ENCODE measurements around the gene PRKCA.

PRKCA gene

GRCh38 chr17:66415366-66416206, 113.2 kb downstream of the PRKCA start:
- TF ChIP-seq POLR2AphosphoS5 (IDR thresholded peaks at IDR 0.05; ENCODE audit: low read depth, low read length) (no peak), SIN3A (IDR thresholded peaks at IDR 0.05; ENCODE audit: borderline replicate concordance, insufficient read depth, low read length) (no peak), TAF1 (IDR thresholded peaks at IDR 0.05; ENCODE audit: borderline replicate concordance, insufficient read depth, low read length) (no peak), REST (IDR thresholded peaks at IDR 0.05; ENCODE audit: insufficient read depth in 1 of 2, low read depth in 2 of 2, low read length in 2 of 2) (no peak), FOXP2 (optimal IDR thresholded peaks at IDR 0.05; ENCODE audit: borderline replicate concordance, extremely low read depth, extremely low read length, insufficient read depth) (no peak)

GRCh38 chr17:66416207-66416940, 114.0 kb downstream of the PRKCA start:
- TF ChIP-seq SIN3A (IDR thresholded peaks at IDR 0.05; ENCODE audit: borderline replicate concordance, insufficient read depth, low read length) (no peak), FOXP2 (optimal IDR thresholded peaks at IDR 0.05; ENCODE audit: borderline replicate concordance, extremely low read depth, extremely low read length, insufficient read depth) (no peak), REST (IDR thresholded peaks at IDR 0.05; ENCODE audit: insufficient read depth in 1 of 2, low read depth in 2 of 2, low read length in 2 of 2) (no peak), POLR2AphosphoS5 (IDR thresholded peaks at IDR 0.05; ENCODE audit: low read depth, low read length) (no peak), TAF1 (IDR thresholded peaks at IDR 0.05; ENCODE audit: borderline replicate concordance, insufficient read depth, low read length) (no peak)

GRCh38 chr17:66417300-66417719, 114.9 kb downstream of the PRKCA start:
- TF ChIP-seq FOXP2 (optimal IDR thresholded peaks at IDR 0.05; ENCODE audit: borderline replicate concordance, extremely low read depth, extremely low read length, insufficient read depth) = no peak
- TF ChIP-seq SIN3A (IDR thresholded peaks at IDR 0.05; ENCODE audit: borderline replicate concordance, insufficient read depth, low read length) = no peak
- TF ChIP-seq TAF1 (IDR thresholded peaks at IDR 0.05; ENCODE audit: borderline replicate concordance, insufficient read depth, low read length) = no peak
- TF ChIP-seq REST (IDR thresholded peaks at IDR 0.05; ENCODE audit: insufficient read depth in 1 of 2, low read depth in 2 of 2, low read length in 2 of 2) = no peak
- TF ChIP-seq POLR2AphosphoS5 (IDR thresholded peaks at IDR 0.05; ENCODE audit: low read depth, low read length) = no peak

- TF ChIP-seq POLR2AphosphoS5 (IDR thresholded peaks at IDR 0.05; ENCODE audit: low read depth, low read length) = no peak
Measured at GRCh38 chr17:66420961-66421371, 118.6 kb downstream of the PRKCA start.

- TF ChIP-seq TAF1 (IDR thresholded peaks at IDR 0.05; ENCODE audit: borderline replicate concordance, insufficient read depth, low read length) (no peak), FOXP2 (optimal IDR thresholded peaks at IDR 0.05; ENCODE audit: borderline replicate concordance, extremely low read depth, extremely low read length, insufficient read depth) (no peak), POLR2AphosphoS5 (IDR thresholded peaks at IDR 0.05; ENCODE audit: low read depth, low read length) (no peak), SIN3A (IDR thresholded peaks at IDR 0.05; ENCODE audit: borderline replicate concordance, insufficient read depth, low read length) (no peak), REST (IDR thresholded peaks at IDR 0.05; ENCODE audit: insufficient read depth in 1 of 2, low read depth in 2 of 2, low read length in 2 of 2) (no peak)
Measured at GRCh38 chr17:66422186-66422585, 119.8 kb downstream of the PRKCA start.
